Measurements from ENCODE around the gene DCX. TPM values are rescaled to one million over a fixed set of nuclear protein-coding genes. Genes with fewer than 3 reads are reported as not detected.

Gene DCX
- total RNA-seq, 5 donors from 2014 or later (not counting 1 experiment from before 2014, with no cell fraction given) = not detected

- ATAC-seq (replicated peaks in 1 of 4) = no peak
- CTCF ChIA-PET = no interaction called here
Observed at GRCh38 chrX:111270339-111270738, 141.7 kb downstream of the DCX start, which contains the start of gene CAPN6. Gene CAPN6 (minus strand): TSS chrX:111270483. CDS start chrX:111263936, 6,547 bp downstream.

GRCh38 chrX:111268506-111268905 is 143.5 kb downstream of the DCX start:
- peaks cover 0 to 2% (median 0%) of the 10 kb centered on the region in 3 donors for H3K4me1 Mint-ChIP-seq
- H3K4me3 Mint-ChIP-seq = no peak overlapping the region
- no peaks in the 10 kb centered on the region for H3K36me3 Mint-ChIP-seq
- Histone ChIP-seq H3K4me1 (ENCODE audit: control insufficient read depth in 1 of 2, extremely low read depth in 1 of 2, insufficient read depth in 2 of 2, low read length in 2 of 2) (no peaks in the 10 kb centered on the region), H3K4me3 (ENCODE audit: control insufficient read depth in 1 of 2, extremely low read depth in 1 of 2, low read length in 1 of 2) (no peak overlapping the region), H3K27me3 (replicated peaks in 1 of 2; ENCODE audit: control insufficient read depth in 2 of 2, extremely low read depth in 1 of 2, insufficient read depth in 2 of 2, low read length in 1 of 2) (no peaks in the 10 kb centered on the region), H3K9me3 (no peaks in the 10 kb centered on the region), H3K27ac (ENCODE audit: low read length) (no peak overlapping the region), H3K36me3 (ENCODE audit: control insufficient read depth in 2 of 2, extremely low read depth in 1 of 2, insufficient read depth in 1 of 2, low read length in 1 of 2) (no peaks in the 10 kb centered on the region)
- WGBS (ENCODE audit: insufficient coverage) = no CpG with 5 or more reads among the region's 2 CpGs
- ATAC-seq (replicated peaks in 1 of 4) (no peak), DNase-seq (no peak)
- ChIA-PET CTCF (no interaction called here), POLR2A (no interaction called here)
- peaks cover 1 to 45% of the 10 kb centered on the region in 2 donors for H3K27me3 Mint-ChIP-seq
- no peaks in the 10 kb centered on the region for H3K9me3 Mint-ChIP-seq
- no peak overlapping the region for H3K27ac Mint-ChIP-seq

More at GRCh38 chrX:111270339-111270738, 141.7 kb downstream of the DCX start, which contains the start of gene CAPN6:
- Histone ChIP-seq H3K4me3 (ENCODE audit: control insufficient read depth in 1 of 2, extremely low read depth in 1 of 2, low read length in 1 of 2) (no peak within 1 kb of the TSS), H3K27ac (ENCODE audit: low read length) (no peak within 1 kb of the TSS), H3K4me1 (ENCODE audit: control insufficient read depth in 1 of 2, extremely low read depth in 1 of 2, insufficient read depth in 2 of 2, low read length in 2 of 2) (no peaks in the 10 kb centered on the region), H3K9me3 (no peaks in the 10 kb centered on the region), H3K36me3 (ENCODE audit: control insufficient read depth in 2 of 2, extremely low read depth in 1 of 2, insufficient read depth in 1 of 2, low read length in 1 of 2) (no peaks in the 10 kb centered on the region), H3K27me3 (replicated peaks in 1 of 2; ENCODE audit: control insufficient read depth in 2 of 2, extremely low read depth in 1 of 2, insufficient read depth in 2 of 2, low read length in 1 of 2) (no peaks in the 10 kb centered on the region)
- POLR2A ChIA-PET = no interaction called here
- DNase-seq = no peak
- Mint-ChIP-seq H3K4me3 (no peak within 1 kb of the TSS), H3K27me3 (peaks cover 1 to 41% of the 10 kb centered on the region in 2 donors), H3K9me3 (no peaks in the 10 kb centered on the region), H3K36me3 (no peaks in the 10 kb centered on the region), H3K27ac (no peak within 1 kb of the TSS), H3K4me1 (peaks cover 0 to 2% (median 0%) of the 10 kb centered on the region in 3 donors)
- no CpG with 5 or more reads among the region's 8 CpGs for WGBS (ENCODE audit: insufficient coverage)

GRCh38 chrX:111265486-111265885 is 146.5 kb downstream of the DCX start:
- no peaks in the 10 kb centered on the region for H3K9me3 Mint-ChIP-seq
- no peaks in the 10 kb centered on the region for H3K36me3 ChIP-seq (ENCODE audit: control insufficient read depth in 2 of 2, extremely low read depth in 1 of 2, insufficient read depth in 1 of 2, low read length in 1 of 2)
- no peak for DNase-seq
- no peaks in the 10 kb centered on the region for H3K27me3 ChIP-seq (replicated peaks in 1 of 2; ENCODE audit: control insufficient read depth in 2 of 2, extremely low read depth in 1 of 2, insufficient read depth in 2 of 2, low read length in 1 of 2)
- H3K36me3 Mint-ChIP-seq = no peaks in the 10 kb centered on the region
- H3K9me3 ChIP-seq = no peaks in the 10 kb centered on the region
- no peak overlapping the region for H3K27ac ChIP-seq (ENCODE audit: low read length)
- CTCF ChIA-PET = no interaction called here
- H3K4me3 Mint-ChIP-seq = no peak overlapping the region
- no peak overlapping the region for H3K4me3 ChIP-seq (ENCODE audit: control insufficient read depth in 1 of 2, extremely low read depth in 1 of 2, low read length in 1 of 2)
- no peaks in the 10 kb centered on the region for H3K4me1 ChIP-seq (ENCODE audit: control insufficient read depth in 1 of 2, extremely low read depth in 1 of 2, insufficient read depth in 2 of 2, low read length in 2 of 2)
- peaks cover 1 to 50% of the 10 kb centered on the region in 2 donors for H3K27me3 Mint-ChIP-seq
- ATAC-seq (replicated peaks in 1 of 4) = no peak
- POLR2A ChIA-PET = no interaction called here
- H3K4me1 Mint-ChIP-seq = no peaks in the 10 kb centered on the region
- H3K27ac Mint-ChIP-seq = no peak overlapping the region
- no CpG with 5 or more reads among the region's 2 CpGs for WGBS (ENCODE audit: insufficient coverage)

- ATAC-seq (replicated peaks in 1 of 4) = no peak
- H3K4me3 Mint-ChIP-seq = no peak overlapping the region
- Histone ChIP-seq H3K27me3 (replicated peaks in 1 of 2; ENCODE audit: control insufficient read depth in 2 of 2, extremely low read depth in 1 of 2, insufficient read depth in 2 of 2, low read length in 1 of 2) (no peaks in the 10 kb centered on the region), H3K9me3 (no peaks in the 10 kb centered on the region), H3K4me3 (ENCODE audit: control insufficient read depth in 1 of 2, extremely low read depth in 1 of 2, low read length in 1 of 2) (no peak overlapping the region), H3K27ac (ENCODE audit: low read length) (no peak overlapping the region), H3K4me1 (ENCODE audit: control insufficient read depth in 1 of 2, extremely low read depth in 1 of 2, insufficient read depth in 2 of 2, low read length in 2 of 2) (no peaks in the 10 kb centered on the region), H3K36me3 (ENCODE audit: control insufficient read depth in 2 of 2, extremely low read depth in 1 of 2, insufficient read depth in 1 of 2, low read length in 1 of 2) (no peaks in the 10 kb centered on the region)
- H3K4me1 Mint-ChIP-seq = no peaks in the 10 kb centered on the region
- WGBS (ENCODE audit: insufficient coverage) = no CpG with 5 or more reads among the region's 2 CpGs
- ChIA-PET CTCF (no interaction called here), POLR2A (interaction anchor here in 1 of 2 donors (0.7 kb wide), 1 partner anchor 17 kb away, joined by 3 read pairs; no protein-coding TSS in a partner anchor)
- H3K36me3 Mint-ChIP-seq = no peaks in the 10 kb centered on the region
- no peaks in the 10 kb centered on the region for H3K9me3 Mint-ChIP-seq
- no peak for DNase-seq
- H3K27ac Mint-ChIP-seq = no peak overlapping the region
- peaks cover 1 to 54% of the 10 kb centered on the region in 2 donors for H3K27me3 Mint-ChIP-seq
Observed at GRCh38 chrX:111264385-111264784, 147.6 kb downstream of the DCX start.

GRCh38 chrX:111262086-111262485 is 149.9 kb downstream of the DCX start:
- no peaks in the 10 kb centered on the region for H3K36me3 Mint-ChIP-seq
- H3K27me3 ChIP-seq (replicated peaks in 1 of 2; ENCODE audit: control insufficient read depth in 2 of 2, extremely low read depth in 1 of 2, insufficient read depth in 2 of 2, low read length in 1 of 2) = no peaks in the 10 kb centered on the region
- ATAC-seq (replicated peaks in 1 of 4) (no peak), DNase-seq (no peak)
- H3K27ac Mint-ChIP-seq = no peak overlapping the region
- WGBS (ENCODE audit: insufficient coverage) = no CpG with 5 or more reads among the region's 3 CpGs
- H3K27me3 Mint-ChIP-seq = peaks cover 1 to 47% of the 10 kb centered on the region in 2 donors
- no peaks in the 10 kb centered on the region for H3K4me1 ChIP-seq (ENCODE audit: control insufficient read depth in 1 of 2, extremely low read depth in 1 of 2, insufficient read depth in 2 of 2, low read length in 2 of 2)
- ChIA-PET CTCF (no interaction called here), POLR2A (no interaction called here)
- H3K27ac ChIP-seq (ENCODE audit: low read length) = no peak overlapping the region
- no peak overlapping the region for H3K4me3 Mint-ChIP-seq
- H3K4me3 ChIP-seq (ENCODE audit: control insufficient read depth in 1 of 2, extremely low read depth in 1 of 2, low read length in 1 of 2) = no peak overlapping the region
- H3K4me1 Mint-ChIP-seq = no peaks in the 10 kb centered on the region
- no peaks in the 10 kb centered on the region for H3K9me3 ChIP-seq
- no peaks in the 10 kb centered on the region for H3K9me3 Mint-ChIP-seq
- H3K36me3 ChIP-seq (ENCODE audit: control insufficient read depth in 2 of 2, extremely low read depth in 1 of 2, insufficient read depth in 1 of 2, low read length in 1 of 2) = no peaks in the 10 kb centered on the region

- ChIA-PET POLR2A (no interaction called here), CTCF (no interaction called here)
- no peak overlapping the region for H3K27ac ChIP-seq (ENCODE audit: low read length)
- Mint-ChIP-seq H3K4me1 (no peaks in the 10 kb centered on the region), H3K4me3 (no peak overlapping the region), H3K36me3 (no peaks in the 10 kb centered on the region), H3K27me3 (peaks cover 0 to 43% of the 10 kb centered on the region in 2 donors), H3K9me3 (no peaks in the 10 kb centered on the region), H3K27ac (no peak overlapping the region)
- no peaks in the 10 kb centered on the region for H3K9me3 ChIP-seq
- no peaks in the 10 kb centered on the region for H3K27me3 ChIP-seq (replicated peaks in 1 of 2; ENCODE audit: control insufficient read depth in 2 of 2, extremely low read depth in 1 of 2, insufficient read depth in 2 of 2, low read length in 1 of 2)
- 71% methylated on average over 2 of the region's 3 CpGs for WGBS (ENCODE audit: insufficient coverage)
- DNase-seq = no peak
- H3K4me1 ChIP-seq (ENCODE audit: control insufficient read depth in 1 of 2, extremely low read depth in 1 of 2, insufficient read depth in 2 of 2, low read length in 2 of 2) = no peaks in the 10 kb centered on the region
- no peak overlapping the region for H3K4me3 ChIP-seq (ENCODE audit: control insufficient read depth in 1 of 2, extremely low read depth in 1 of 2, low read length in 1 of 2)
- no peak for ATAC-seq (replicated peaks in 1 of 4)
- no peaks in the 10 kb centered on the region for H3K36me3 ChIP-seq (ENCODE audit: control insufficient read depth in 2 of 2, extremely low read depth in 1 of 2, insufficient read depth in 1 of 2, low read length in 1 of 2)
Observed at GRCh38 chrX:111260451-111260850, 151.5 kb downstream of the DCX start.

GRCh38 chrX:111259559-111259958 is 152.4 kb downstream of the DCX start:
- Mint-ChIP-seq H3K27me3 (peaks cover 0 to 43% of the 10 kb centered on the region in 2 donors), H3K36me3 (no peaks in the 10 kb centered on the region), H3K9me3 (no peaks in the 10 kb centered on the region), H3K4me1 (no peaks in the 10 kb centered on the region), H3K4me3 (no peak overlapping the region), H3K27ac (no peak overlapping the region)
- DNase-seq (no peak), ATAC-seq (replicated peaks in 1 of 4) (no peak)
- CTCF ChIA-PET = no interaction called here
- H3K27ac ChIP-seq (ENCODE audit: low read length) = no peak overlapping the region
- H3K9me3 ChIP-seq = no peaks in the 10 kb centered on the region
- H3K4me1 ChIP-seq (ENCODE audit: control insufficient read depth in 1 of 2, extremely low read depth in 1 of 2, insufficient read depth in 2 of 2, low read length in 2 of 2) = no peaks in the 10 kb centered on the region
- no peak overlapping the region for H3K4me3 ChIP-seq (ENCODE audit: control insufficient read depth in 1 of 2, extremely low read depth in 1 of 2, low read length in 1 of 2)
- H3K27me3 ChIP-seq (replicated peaks in 1 of 2; ENCODE audit: control insufficient read depth in 2 of 2, extremely low read depth in 1 of 2, insufficient read depth in 2 of 2, low read length in 1 of 2) = no peaks in the 10 kb centered on the region
- POLR2A ChIA-PET = no interaction called here
- H3K36me3 ChIP-seq (ENCODE audit: control insufficient read depth in 2 of 2, extremely low read depth in 1 of 2, insufficient read depth in 1 of 2, low read length in 1 of 2) = no peaks in the 10 kb centered on the region
- no CpG with 5 or more reads among the region's 3 CpGs for WGBS (ENCODE audit: insufficient coverage)

Data from T-cell (primary cell).